GM21528 (cell line): ENCODE measurements around the gene MGMT.

ENCODE experiments used
- ATAC-seq: cut with Tn5 transposase; IDR thresholded peaks from one replicate; pipeline ENCODE4 v1.9.1; 2021; ENCODE audit warnings: mild to moderate bottlenecking, moderate library complexity; ENCODE audit not compliant: unreplicated experiment, low FRiP score

The MGMT gene

DNA sequence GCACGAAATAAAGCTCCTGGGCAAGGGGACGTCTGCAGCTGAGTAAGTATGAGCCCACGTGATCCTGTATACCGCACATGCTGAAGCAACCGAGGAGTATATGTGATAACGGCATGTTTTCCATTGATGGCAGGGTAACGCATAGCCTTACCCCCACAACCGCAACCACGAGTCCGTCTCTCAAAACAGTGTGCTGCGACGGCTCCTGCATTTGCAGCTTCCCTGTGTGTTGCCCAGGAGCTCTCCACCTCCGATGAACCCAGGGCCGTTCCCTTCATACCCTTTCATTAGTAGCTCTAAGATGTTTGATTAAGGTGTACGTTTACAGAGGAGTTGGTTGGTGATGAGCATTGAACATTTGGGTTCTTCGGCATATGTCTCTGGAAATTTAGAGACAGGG, 69.3 kb downstream of the MGMT start:
- ATAC-seq, result no peak

DNA sequence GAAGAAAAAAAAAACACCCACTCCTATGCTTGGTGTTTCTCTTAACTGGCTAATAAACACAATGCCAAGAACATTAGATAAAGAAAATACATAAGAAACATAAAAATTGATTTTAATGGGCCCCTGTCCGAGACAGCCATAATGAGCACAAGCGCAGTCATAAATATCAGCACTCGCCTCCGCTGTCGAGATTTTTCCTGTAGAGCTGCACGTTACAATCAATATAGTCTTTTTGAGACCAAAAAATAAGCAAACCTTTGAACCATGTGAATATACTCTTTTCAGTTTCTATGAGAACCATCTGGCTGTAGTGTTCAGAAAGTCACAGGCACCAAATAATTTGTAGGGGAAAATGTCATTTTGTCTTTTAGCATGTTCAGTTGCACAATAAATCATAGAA, 70.1 kb downstream of the MGMT start:
- no peak for ATAC-seq

DNA sequence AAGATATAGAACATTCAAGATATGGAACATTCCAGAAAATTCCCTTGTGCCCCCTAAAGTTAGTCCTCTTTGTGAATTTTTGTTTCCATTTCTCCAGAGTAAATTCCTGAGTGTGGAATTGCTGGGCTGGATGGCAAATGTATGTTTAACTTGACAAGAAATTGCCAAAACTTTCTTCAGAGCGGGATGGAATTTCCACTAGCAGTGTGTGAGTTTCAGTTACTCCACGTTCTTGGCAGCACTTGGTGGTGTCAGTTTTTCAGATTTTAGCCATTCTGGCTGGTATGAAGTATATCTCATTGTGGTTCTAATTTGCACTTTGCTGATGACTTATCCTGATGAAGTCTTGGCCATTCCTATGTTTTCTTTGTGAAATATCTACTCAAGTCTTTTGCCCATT, 71.2 kb downstream of the MGMT start:
- ATAC-seq, result no peak

DNA sequence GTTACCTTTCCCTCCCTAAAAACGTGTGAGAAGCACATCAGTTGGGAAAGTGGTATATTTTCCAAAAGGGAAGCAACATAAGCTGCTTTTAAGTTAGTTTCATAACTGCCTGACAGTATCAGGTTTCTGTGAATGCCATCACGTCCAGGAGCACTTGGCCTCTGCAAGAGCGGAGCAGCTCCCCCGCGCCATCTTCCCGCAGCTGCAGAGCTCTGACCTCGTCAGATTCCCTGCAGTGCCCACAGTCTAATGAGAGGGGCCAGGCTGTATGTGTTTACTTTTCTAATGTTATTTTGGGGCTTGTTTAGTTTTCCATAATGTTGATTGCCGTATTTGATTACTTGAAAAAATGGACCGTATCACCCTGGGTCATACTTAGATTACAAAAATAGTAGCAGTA, 74.2 kb downstream of the MGMT start:
- ATAC-seq, result no peak

DNA sequence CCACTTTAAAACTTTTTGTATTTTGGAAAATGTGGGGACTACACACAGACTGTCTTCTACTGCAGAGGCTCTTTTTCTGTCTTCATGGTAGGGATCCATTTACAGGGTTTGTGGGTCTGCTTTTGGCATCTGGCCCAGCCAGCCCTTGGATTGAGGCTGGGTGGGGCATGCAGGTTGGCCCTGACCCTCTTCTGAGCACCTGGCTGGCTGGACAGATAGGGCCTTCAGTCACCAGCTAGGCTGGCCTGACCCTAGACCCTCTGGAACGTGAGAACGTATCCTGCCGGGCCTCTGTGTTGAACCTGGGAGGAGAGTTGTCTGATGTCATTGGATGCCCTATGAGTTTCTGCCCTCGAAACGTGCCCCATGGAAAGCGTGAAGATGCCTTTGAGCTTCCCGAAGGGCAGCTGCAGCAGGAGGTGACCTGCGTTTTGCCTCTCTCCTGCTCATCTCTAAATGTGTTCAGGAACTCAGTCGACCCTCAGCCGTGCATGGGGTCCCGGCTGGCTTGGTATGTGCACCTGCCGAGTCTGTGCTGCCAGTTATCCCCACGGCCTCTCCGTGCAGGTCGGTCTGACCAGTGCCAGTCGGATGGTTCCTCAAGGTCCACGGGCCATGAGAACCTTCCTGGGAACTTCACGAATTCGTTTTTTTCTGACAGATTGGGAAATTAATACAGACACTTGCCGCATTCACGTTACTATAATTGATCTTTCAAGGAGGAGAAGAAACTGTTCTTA, 74.9 kb downstream of the MGMT start:
- no peak for ATAC-seq

DNA sequence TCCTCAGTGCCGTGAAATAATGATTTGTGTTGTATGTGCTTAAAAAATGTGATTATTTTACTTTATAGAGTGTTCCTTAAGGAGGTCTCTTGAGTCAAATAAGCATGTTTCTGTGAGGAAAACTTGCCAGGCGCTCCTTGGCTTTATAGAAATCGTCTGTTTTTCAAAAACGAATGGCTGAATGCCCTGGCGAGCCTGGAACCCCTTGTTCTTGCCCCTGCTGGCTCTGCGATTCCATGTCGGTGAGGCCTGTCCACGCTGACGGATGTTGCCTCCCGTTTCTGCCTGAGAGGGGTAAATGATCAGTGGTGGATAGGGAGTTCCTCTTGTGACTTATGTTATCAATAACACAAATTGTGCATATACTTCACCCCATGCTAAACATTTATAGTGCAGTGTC, 75.5 kb downstream of the MGMT start:
- no peak for ATAC-seq

DNA sequence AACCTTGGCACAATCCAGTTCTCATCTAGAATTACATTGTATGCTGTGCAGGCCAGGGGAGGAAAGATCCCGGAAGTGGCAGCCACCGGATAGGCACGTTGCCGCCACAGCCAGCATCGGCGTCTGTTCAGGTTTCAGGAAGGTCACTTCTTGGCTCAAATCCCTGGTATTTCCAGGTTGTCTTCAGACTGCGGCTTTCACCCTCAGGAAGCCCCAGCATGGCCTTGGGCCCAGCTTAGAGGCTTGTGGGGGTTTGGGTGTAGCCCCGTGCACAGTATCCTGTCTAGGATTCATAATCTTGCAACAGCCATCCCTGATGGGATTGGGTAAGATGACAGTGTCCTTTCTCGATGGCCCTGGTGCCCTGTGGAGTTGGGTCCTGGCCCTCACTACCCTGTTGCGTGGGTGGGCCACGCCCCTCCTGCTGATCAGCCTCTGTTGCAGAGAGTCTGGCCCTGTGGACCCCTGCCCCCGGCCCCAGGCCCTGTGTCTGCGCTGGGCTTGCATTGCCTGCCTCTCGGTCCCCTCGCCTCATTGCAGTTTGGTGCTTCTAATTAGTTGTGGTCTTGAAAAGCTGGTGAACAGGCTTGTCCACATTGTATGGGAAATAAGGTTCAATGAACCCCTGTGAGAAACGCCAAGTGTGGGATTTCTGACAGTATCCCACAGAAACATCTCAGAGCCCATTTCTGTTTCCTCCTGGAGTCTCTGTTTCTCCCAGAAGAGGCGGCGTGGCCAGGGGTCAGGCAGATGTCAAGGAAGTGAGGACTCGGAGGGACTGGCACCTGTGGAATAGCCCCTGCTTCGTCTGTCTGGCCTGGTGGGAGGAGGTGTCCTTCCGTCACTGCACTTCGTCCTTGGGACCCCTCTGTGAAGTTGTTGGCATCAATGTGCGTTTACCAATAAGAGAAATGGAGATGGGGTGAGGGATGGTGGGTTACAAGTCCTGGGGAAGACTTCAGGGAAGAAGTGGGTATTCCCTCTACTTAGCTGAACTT, 77.5 kb downstream of the MGMT start:
- no peak for ATAC-seq

DNA sequence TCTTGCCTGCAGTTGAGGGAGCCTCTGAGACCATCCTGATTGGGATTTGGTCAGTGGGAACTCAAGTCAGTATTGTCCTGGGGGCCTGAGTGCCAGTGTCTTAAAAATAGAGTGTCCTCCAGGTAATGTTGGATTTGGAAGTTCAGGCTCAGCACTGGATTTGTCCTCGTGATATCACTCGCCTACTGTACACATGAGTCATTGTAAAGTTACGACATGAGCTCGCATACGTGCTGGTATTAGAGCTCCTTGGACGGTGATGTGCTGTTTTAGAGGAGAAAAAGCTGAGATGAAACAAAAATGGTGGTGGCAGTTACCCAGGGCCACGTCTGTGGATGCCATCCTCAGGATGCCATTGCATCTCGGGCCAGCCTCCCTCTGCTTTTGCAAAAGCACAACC, 78.2 kb downstream of the MGMT start:
- ATAC-seq, result no peak

DNA sequence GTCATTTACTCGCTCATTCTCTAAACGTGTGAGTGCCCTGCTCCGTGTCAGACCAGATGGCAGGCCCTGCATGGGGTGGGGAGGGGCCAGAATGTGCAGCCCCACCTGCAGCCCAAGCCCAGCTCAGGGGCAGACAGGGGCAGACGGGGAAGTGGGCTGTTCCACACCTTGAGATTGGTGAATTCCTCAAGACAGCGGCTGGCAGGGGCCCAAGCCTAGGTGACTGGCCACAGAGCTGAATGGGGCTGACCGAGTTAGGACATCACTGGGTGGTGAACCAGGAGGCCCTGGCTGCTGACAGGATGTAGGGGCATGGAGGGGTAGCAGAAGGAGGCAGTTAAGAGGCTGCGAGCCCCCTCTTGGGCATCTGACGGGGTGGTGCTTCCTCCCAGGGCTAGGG, 79.1 kb downstream of the MGMT start:
- ATAC-seq, result no peak

DNA sequence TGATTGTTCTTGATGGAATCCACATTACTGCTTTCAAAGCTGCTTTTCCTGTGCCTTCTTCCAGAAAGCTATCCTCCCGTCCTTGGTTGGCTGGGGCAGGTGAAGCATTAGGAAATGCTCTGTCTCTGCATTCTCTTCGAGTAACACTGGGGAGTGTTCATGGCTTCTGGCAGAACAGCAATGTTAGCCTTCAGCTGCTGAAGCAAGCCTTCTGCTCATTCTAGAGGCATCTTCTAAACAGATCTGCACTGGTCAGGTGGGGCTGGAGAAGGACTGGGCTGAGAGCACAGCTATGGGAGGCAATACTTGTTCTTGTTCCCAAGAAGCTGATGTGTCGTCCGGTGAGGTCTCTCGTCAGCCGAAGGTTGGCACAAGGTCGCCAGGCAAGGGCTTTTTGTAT, 80.6 kb downstream of the MGMT start:
- ATAC-seq, result no peak

DNA sequence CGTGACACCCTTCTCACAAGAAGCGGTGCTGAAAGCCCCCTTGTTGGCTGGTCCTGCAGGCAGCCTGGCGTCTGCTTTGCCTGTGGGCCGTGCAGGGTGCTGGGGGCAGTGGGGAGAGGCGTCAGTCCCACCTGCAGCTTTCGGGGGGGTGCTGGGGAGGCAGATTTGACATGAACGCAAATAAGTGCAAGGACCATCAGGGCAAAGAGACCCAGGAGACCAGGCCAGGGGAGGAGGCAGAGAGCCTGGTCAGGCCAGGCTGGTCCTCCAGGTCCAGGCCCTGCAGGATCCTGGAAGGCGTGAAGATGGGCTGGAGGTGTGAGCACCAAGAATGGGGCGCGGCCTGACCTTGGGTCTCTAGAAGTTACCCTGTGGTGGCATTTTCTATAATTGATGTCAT, 81.6 kb downstream of the MGMT start:
- ATAC-seq, result no peak

DNA sequence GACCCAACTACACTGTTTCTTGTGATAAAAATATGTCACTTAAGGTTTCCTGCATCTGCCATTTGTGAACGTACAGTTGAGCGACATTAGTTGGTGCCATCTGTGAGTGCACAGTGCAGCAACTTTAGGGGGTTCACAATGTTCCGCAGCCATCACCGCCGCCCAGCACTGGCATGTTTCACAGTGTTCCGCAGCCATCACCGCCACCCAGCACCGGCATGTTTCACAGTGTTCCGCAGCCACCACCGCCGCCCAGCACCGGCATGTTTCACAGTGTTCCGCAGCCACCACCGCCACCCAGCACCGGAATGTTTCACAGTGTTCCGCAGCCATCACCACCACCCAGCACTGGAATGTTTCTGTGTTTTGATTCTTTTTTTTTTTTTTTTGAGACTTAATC, 83.0 kb downstream of the MGMT start:
- ATAC-seq, result no peak

DNA sequence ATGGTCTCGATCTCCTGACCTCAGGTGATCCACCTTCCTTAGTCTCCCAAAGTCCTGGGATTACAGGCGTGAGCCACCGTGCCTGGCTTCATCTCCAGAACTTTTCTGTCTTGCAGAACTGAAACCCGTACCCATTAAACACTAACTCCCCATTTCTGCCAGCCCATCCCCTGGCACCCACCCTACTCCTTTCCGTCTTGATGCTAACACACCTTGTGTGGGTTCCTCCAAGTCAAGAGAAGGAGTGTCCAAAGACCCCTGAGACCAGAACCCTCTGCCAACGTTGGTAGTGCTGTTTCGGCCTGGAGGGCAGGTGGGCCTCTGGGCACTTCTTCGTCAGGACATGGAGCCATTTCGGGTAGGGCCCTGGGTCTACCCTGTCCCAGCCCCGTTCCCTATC, 83.6 kb downstream of the MGMT start:
- ATAC-seq, result no peak

DNA sequence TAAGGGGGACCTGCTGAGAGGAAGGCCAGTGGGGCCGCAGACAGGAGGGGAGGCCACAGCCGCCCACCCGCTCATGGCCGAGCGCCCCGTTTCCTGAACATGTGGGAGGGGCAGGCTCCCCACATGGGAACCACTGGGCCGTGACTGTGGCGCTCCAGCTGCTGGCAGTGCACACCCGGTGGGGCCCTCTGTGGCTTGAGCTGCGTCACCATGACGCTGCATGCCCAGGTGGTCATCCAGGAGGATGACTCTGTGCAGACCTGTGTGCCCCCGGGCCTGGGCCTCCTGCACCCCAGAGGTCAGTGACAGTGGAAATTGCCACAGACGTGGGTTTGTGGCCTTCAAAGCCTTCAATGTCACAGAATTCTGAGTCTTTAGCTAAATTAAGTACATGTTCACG, 85.1 kb downstream of the MGMT start:
- ATAC-seq, result no peak

DNA sequence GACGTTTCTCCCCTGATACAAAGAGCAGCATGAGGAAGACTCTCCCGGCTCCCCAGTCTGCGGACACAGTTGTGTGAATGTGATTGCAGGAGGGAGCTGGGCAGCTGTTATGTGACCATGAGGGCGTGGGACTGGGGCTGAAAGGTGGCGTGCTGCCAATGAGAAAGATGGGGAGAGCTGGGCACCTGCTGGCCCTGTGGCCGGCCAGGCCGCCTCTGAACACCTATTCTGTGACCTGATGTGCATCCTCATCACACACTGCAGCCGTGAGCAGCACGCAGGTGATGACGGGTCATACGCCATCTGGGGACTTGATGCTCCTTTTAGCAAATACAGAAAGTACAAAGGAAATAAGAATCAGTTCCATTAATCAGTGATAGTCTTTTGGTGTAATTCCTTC, 86.9 kb downstream of the MGMT start:
- ATAC-seq, result no peak

DNA sequence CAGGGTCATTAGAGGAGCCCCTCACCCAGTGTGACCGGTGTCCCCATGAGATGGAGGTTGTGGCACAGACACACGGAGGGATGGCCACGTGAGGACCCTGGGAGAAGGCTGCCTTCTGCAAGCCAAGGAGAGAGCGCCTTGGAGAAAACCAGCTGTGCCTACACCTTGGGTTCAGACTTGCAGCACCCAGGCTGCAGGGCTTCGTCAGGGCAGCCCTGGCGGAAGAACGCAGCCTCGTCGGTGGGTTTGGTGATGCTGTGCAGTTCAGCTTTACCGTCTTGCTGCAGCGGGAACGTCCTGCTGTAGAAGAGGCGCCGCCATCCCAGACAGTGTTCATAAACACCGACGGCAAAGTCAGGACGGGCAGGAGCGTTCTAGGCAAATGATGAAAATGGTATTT, 89.3 kb downstream of the MGMT start:
- no peak for ATAC-seq

DNA sequence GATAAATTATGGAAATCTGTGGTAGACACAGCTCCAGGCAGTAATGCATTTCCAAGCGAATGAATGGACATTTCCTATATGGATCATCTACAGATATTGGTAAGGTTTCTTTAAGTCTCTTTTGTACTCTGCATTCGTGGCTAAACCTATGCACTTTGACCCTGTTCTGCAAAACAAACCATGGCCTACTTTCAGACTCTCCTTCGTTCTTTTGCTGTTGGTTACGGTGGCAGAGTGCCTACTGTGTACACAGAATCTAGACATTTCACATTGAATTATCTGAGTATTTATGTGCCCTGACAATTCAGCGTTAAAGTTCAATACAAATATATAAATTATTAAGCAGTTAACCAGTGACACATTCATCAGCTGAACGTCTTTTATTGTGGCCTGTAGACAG, 93.3 kb downstream of the MGMT start:
- ATAC-seq, result no peak

DNA sequence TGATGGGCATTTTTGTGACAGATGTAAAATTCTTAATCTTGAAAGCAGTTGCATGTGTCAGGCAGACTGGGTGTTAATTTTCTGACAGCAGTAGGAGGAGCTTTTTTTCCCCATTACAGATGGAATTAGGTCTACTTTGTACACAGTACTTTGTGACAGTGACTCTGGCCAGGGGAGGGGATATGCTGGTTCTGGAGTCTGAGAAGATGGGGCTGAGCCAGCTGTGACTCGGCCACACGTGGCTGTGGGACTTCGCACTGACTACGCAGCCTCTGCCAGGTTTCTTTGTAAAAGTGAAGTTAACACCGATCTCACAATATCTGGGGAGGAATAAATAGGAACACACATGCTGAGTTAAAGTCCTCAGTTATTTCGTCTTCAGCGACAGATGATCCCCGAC, 95.4 kb downstream of the MGMT start:
- ATAC-seq, result no peak

DNA sequence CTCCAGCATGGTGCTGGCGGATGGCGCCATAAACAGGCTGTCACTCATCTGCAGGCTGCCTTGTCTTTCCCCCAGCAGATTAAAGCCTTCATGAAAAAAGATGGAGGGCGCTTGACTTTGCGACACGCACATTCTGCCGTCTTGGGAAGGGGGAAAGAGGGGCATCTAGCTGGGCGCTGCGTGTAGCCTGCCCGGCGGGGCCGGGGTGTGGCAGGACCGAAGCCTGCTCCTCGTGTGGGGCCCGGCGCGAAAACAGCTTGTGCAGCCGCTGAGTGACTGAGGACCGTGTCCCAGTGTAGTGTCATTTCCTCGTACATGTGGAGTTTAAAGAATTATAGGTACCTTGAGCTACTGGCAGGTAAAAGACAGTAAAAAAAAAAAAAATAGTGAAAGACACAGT, 97.9 kb downstream of the MGMT start:
- no peak for ATAC-seq

DNA sequence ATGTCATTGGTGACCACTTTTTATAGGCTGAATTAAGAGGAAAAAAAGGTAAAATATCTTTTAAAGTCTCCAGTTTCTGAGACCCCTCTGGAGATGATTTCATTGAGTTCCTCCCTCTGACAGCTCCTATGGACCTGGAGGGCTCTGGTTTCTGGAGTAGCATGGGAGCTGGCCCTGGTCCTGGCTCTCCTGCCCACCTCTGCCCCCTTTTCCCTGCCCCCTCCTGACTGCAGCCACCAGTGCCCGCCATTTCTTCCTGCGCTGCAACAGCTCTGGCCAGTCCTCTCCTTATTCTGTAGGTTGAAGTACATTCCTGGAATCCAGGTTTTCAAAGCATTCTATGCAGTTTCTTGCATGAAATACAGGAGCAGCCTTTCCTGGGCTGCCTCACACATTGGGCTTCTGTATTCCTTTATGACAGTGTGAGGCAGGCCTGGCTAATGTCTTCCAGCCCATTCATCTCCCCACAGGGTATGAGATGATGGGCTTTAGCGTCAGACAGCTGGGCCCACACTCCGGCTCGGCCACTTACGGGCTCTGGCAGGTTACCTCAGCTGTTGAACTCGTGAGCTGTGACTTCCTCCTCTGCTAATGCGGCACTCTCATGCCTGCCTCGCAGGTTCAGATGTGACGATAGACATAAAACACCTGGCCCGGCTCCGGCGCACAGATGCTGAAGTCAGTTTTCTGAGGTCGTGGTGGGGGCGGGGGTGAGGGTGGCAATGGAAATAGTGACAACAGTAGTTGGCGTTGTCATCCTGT, 101.7 kb downstream of the MGMT start:
- ATAC-seq, result no peak

DNA sequence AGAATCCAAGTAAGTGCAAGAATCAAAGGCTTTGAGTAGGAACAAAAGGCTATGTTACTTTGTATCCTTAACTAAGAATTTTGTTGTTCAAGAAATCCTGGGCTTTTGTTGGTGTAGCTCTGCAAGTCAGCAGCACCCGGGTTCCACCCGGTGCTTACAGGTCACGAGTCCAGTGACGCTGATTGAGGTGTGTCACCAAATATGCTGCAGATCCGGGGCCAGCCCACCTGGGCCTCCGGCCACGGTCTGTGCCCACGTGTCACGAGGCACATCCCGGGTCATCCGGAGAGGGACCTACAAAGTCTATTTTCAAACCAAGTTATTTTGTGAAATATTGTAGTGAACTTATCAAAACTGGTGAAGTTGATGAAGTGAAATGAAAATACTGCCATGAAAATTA, 103.1 kb downstream of the MGMT start:
- no peak for ATAC-seq
